Measurements from ENCODE around the gene BIN1. TPM values are rescaled to one million over a fixed set of nuclear protein-coding genes. Genes with fewer than 3 reads are reported as not detected.

The BIN1 gene
- total RNA-seq, 1 donor from 2014 or later: 26.9 TPM

DNA sequence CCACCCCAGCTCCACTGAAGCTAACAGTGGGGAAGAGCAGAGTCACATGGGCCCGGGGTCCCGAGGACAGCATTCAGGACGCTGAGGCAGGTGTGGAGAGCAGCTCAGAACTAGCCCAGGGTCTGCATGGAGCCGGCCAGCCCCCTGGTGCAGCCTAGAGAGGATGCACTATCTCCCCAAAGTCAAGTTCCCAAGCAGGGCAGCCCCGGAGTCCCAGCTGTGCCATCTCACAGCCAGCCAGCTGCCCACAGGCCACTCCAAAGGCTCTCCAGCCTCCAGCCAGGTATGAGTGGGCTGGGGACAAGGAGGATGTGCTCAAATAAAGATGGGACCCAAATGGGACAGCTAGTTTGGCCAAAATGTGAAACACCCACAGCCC lies 41.0 kb downstream of the BIN1 start:
- no peaks in the 10 kb centered on the region for H3K27me3 ChIP-seq
- no peaks in the 10 kb centered on the region for H3F3A ChIP-seq (ENCODE audit: low read depth)
- H3K27ac Mint-ChIP-seq: no peak overlapping the region
- no peaks in the 10 kb centered on the region for H3K27me3 Mint-ChIP-seq (ENCODE audit: insufficient read depth, low read depth)
- H3K9me3 Mint-ChIP-seq: no peaks in the 10 kb centered on the region
- H3K4me3 ChIP-seq: no peak overlapping the region
- no peak overlapping the region for H3K4me3 Mint-ChIP-seq
- peaks cover 4% of the 10 kb centered on the region for H3K36me3 Mint-ChIP-seq
- no peak overlapping the region for H3K9ac ChIP-seq
- peaks cover 14% of the 10 kb centered on the region for H3K4me1 Mint-ChIP-seq
- no peak overlapping the region for H3K4me2 ChIP-seq
- no peaks in the 10 kb centered on the region for H3K36me3 ChIP-seq
- H2AFZ ChIP-seq (replicated peaks): no peak overlapping the region
- H3K4me1 ChIP-seq: no peaks in the 10 kb centered on the region
- no peak for DNase-seq (ENCODE audit: low spot score)
- no peaks in the 10 kb centered on the region for H3K79me2 ChIP-seq (ENCODE audit: low read depth)
- H4K20me1 ChIP-seq (ENCODE audit: low read depth): no peaks in the 10 kb centered on the region
- no peak for TF ChIP-seq EZH2phosphoT487 (IDR thresholded peaks at IDR 0.05)
- TF ChIP-seq EZH2 (IDR thresholded peaks at IDR 0.05): no peak
- TF ChIP-seq, protein P1, sequence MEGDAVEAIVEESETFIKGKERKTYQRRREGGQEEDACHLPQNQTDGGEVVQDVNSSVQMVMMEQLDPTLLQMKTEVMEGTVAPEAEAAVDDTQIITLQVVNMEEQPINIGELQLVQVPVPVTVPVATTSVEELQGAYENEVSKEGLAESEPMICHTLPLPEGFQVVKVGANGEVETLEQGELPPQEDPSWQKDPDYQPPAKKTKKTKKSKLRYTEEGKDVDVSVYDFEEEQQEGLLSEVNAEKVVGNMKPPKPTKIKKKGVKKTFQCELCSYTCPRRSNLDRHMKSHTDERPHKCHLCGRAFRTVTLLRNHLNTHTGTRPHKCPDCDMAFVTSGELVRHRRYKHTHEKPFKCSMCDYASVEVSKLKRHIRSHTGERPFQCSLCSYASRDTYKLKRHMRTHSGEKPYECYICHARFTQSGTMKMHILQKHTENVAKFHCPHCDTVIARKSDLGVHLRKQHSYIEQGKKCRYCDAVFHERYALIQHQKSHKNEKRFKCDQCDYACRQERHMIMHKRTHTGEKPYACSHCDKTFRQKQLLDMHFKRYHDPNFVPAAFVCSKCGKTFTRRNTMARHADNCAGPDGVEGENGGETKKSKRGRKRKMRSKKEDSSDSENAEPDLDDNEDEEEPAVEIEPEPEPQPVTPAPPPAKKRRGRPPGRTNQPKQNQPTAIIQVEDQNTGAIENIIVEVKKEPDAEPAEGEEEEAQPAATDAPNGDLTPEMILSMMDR (IDR thresholded peaks at IDR 0.05): no peak
- no peaks in the 10 kb centered on the region for H3K9me3 ChIP-seq (ENCODE audit: low read depth)
- no peak overlapping the region for H3K27ac ChIP-seq

DNA sequence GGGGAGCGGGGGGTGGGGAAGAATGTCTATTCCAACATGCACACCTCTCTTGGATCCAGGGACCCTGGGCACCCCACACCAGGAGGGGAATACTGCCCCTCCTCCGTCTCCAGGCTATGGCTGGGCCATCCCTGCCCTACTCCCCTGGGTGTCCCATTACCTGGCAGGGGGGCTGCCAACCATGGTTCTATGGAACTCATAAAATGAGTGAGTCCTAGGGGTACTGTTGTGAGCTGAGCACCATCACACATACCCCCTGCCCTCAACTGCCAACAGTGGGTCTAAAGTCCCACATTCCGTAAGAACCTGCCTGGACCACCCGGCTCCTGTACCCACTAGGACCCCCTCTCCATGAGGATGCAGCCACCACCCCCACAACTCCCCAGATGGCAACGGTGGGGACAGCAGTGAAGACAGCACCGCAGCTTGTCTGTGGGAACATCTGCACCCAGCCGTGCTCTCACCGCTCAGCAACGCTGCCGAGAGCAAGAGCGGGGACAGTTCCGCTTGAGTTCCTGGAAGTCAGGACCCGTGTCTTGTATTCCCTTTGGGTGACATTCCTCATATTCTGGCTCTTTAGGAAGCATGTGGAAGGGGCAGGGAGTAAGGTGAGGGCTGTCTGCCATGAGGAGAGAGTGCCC lies 41.5 kb downstream of the BIN1 start:
- no peaks in the 10 kb centered on the region for H3F3A ChIP-seq (ENCODE audit: low read depth)
- no peaks in the 10 kb centered on the region for H3K36me3 ChIP-seq
- no peaks in the 10 kb centered on the region for H3K4me1 ChIP-seq
- no peak for DNase-seq (ENCODE audit: low spot score)
- no peaks in the 10 kb centered on the region for H4K20me1 ChIP-seq (ENCODE audit: low read depth)
- no peak overlapping the region for H3K4me2 ChIP-seq
- H3K27me3 ChIP-seq: no peaks in the 10 kb centered on the region
- no peak overlapping the region for H3K27ac ChIP-seq
- no peaks in the 10 kb centered on the region for H3K9me3 Mint-ChIP-seq
- TF ChIP-seq EZH2phosphoT487 (IDR thresholded peaks at IDR 0.05): no peak
- no peak for TF ChIP-seq EZH2 (IDR thresholded peaks at IDR 0.05)
- TF ChIP-seq, protein P1 (IDR thresholded peaks at IDR 0.05): no peak
- H3K36me3 Mint-ChIP-seq: peaks cover 4% of the 10 kb centered on the region
- no peak overlapping the region for H3K27ac Mint-ChIP-seq
- no peaks in the 10 kb centered on the region for H3K9me3 ChIP-seq (ENCODE audit: low read depth)
- no peak overlapping the region for H3K4me3 ChIP-seq
- no peak overlapping the region for H3K9ac ChIP-seq
- no peaks in the 10 kb centered on the region for H3K27me3 Mint-ChIP-seq (ENCODE audit: insufficient read depth, low read depth)
- no peak overlapping the region for H3K4me3 Mint-ChIP-seq
- H2AFZ ChIP-seq (replicated peaks): no peak overlapping the region
- no peaks in the 10 kb centered on the region for H3K79me2 ChIP-seq (ENCODE audit: low read depth)
- H3K4me1 Mint-ChIP-seq: peaks cover 14% of the 10 kb centered on the region

DNA sequence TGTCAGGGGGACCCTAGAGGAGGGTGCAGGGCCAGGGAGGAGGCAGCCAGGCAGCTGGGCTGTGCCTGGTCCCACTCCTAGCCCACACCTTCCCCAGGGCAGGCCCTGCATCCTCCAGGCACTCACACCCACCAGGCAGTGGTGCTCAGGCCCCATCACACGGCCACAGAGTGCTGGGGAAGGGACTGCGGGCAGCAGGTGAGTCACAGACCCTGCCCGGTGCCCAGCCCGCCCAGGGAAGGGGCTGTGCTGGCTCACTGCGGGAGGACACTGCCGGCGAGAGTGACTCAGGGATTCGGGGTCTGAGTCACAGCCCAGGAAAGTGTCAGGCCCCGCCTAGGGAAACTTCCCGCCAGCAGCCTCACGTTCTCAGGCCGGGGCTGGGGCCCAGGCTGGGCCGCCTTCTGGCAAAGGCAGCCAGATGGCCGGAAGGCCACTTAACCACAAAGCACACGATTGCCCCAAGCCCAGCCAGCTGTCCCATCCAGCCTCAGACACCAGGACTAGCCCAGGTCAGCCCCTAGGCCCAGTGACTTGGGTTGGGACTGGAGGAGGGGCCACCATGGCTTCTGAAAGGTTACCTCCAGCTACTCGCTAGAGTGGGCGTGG lies 42.2 kb downstream of the BIN1 start:
- H3K27ac Mint-ChIP-seq: no peak overlapping the region
- H3K9me3 ChIP-seq (ENCODE audit: low read depth): no peaks in the 10 kb centered on the region
- peak; percentile 63 for DNase-seq (ENCODE audit: low spot score)
- no peaks in the 10 kb centered on the region for H3F3A ChIP-seq (ENCODE audit: low read depth)
- TF ChIP-seq EZH2 (IDR thresholded peaks at IDR 0.05) (no peak), EZH2phosphoT487 (IDR thresholded peaks at IDR 0.05) (no peak)
- TF ChIP-seq, protein P1 (IDR thresholded peaks at IDR 0.05): no peak
- H3K36me3 Mint-ChIP-seq: peaks cover 4% of the 10 kb centered on the region
- H3K27ac ChIP-seq: no peak overlapping the region
- no peaks in the 10 kb centered on the region for H3K36me3 ChIP-seq
- H3K4me2 ChIP-seq: no peak overlapping the region
- H3K4me3 ChIP-seq: no peak overlapping the region
- no peaks in the 10 kb centered on the region for H4K20me1 ChIP-seq (ENCODE audit: low read depth)
- no peak overlapping the region for H3K4me3 Mint-ChIP-seq
- H2AFZ ChIP-seq (replicated peaks): no peak overlapping the region
- H3K4me1 Mint-ChIP-seq: peaks cover 14% of the 10 kb centered on the region
- H3K27me3 Mint-ChIP-seq (ENCODE audit: insufficient read depth, low read depth): no peaks in the 10 kb centered on the region
- H3K27me3 ChIP-seq: no peaks in the 10 kb centered on the region
- no peaks in the 10 kb centered on the region for H3K9me3 Mint-ChIP-seq
- no peaks in the 10 kb centered on the region for H3K79me2 ChIP-seq (ENCODE audit: low read depth)
- H3K9ac ChIP-seq: no peak overlapping the region
- no peaks in the 10 kb centered on the region for H3K4me1 ChIP-seq

All from neural progenitor cell (in vitro differentiated cells).